Lower leg skin (tissue), 3 donors: ENCODE results near the gene SURF2.

Source experiments
- CTCF ChIP-seq, 3 donors: fragments of 450-650 bp; IDR thresholded peaks; one replicate each; pipeline ENCODE4 v1.5.1; 2016; ENCODE audit warnings: antibody characterized with exemption in 3 of 3, mild to moderate bottlenecking in 3 of 3, moderate library complexity in 2 of 3
- POLR2A ChIP-seq, 2 donors: fragments of 450-650 bp; IDR thresholded peaks; one replicate each; pipeline ENCODE4 v1.6.1; 2016 to 2017; ENCODE audit warnings: antibody characterized with exemption in 2 of 2, mild to moderate bottlenecking in 1 of 2, moderate library complexity in 1 of 2

- TF ChIP-seq CTCF (IDR thresholded peaks at IDR 0.05) = no peak
- no peak for TF ChIP-seq POLR2A (IDR thresholded peaks at IDR 0.05)
Measured at GRCh38 chr9:133379153-133380086, 23.1 kb downstream of the SURF2 start.
